Lower lobe of right lung (tissue), 2 donors: ENCODE measurements around the gene DOCK1. TPM values are rescaled to one million over a fixed set of nuclear protein-coding genes. Genes with fewer than 3 reads are reported as not detected.

ENCODE experiments used
- ATAC-seq, 2 donors: fragments of 200-7000 bp; cut with Tn5 transposase; one replicate each; pipeline ENCODE4 v1.9.1; 2020 to 2022; ENCODE audit warnings: mild to moderate bottlenecking in 2 of 2, moderate library complexity in 2 of 2
- DNase-seq: peaks from one replicate; pipeline ENCODE4 v3.0.0-alpha.2; 2020
- H3K27ac ChIP-seq: fragments of 200-600 bp; one replicate; pipeline ENCODE4 v1.8.0; 2022
- H3K27me3 ChIP-seq: fragments of 200-600 bp; one replicate; pipeline ENCODE4 v1.8.0; 2022; ENCODE audit warnings: low read depth
- H3K36me3 ChIP-seq: fragments of 200-600 bp; one replicate; pipeline ENCODE4 v1.8.0; 2022; ENCODE audit warnings: mild to moderate bottlenecking
- H3K4me1 ChIP-seq: fragments of 200-600 bp; one replicate; pipeline ENCODE4 v1.8.0; 2022
- H3K4me3 ChIP-seq: fragments of 200-600 bp; one replicate; pipeline ENCODE4 v1.8.0; 2022; ENCODE audit warnings: mild to moderate bottlenecking
- H3K9me3 ChIP-seq: fragments of 200-600 bp; one replicate; pipeline ENCODE4 v1.8.0; 2022
- CTCF ChIP-seq: fragments of 200-600 bp; IDR thresholded peaks from one replicate; pipeline ENCODE4 v1.8.0; 2022; ENCODE audit warnings: antibody characterized with exemption, mild to moderate bottlenecking
- intact Hi-C: fragments of 100-400 bp; cut with DNase I; formaldehyde crosslinking; loops from one replicate; pipeline ENCODE4 v1.11.0; 2022
- total RNA-seq: library from RNA; stranded (reverse); fragmentation: NEBNext Ultra II Directional; extraction: Animal tissue kit (Norgen Biotek cat#: 25700); gene quantifications from one replicate; pipeline ENCODE4 v1.2.1, GENCODE V29; 2021
- donor health status: DM: no; HTN: yes; CAD: no; lungs with severe emphysema.

The DOCK1 gene
- total RNA-seq, 1 donor from 2014 or later = 44.8 TPM

DNA sequence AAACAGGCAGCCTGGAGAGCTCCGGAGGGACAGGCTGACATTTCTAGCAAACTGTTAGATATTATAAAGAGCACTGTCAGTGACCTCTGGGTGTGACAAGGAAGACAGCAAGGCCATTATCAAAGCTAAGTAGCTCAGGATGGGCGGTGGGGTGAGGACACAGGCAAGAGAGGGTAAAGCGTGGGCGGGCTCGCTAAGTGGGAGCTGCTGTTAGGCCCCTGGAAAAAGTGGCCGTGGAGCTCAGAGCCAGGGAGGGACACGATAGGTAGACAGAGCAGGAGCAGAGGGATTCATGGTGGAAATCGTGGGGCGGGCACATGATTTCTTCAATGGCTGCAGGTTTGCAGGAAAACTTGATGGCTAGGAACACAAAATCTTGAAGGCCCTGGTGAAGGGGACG lies 592.5 kb downstream of the DOCK1 start:
- Histone ChIP-seq H3K4me3 (no peak overlapping the region), H3K27ac (no peak overlapping the region), H3K36me3 (no peaks in the 10 kb centered on the region), H3K4me1 (no peaks in the 10 kb centered on the region), H3K9me3 (no peaks in the 10 kb centered on the region), H3K27me3 (no peaks in the 10 kb centered on the region)
- ATAC-seq (no peak), DNase-seq (no peak)
- no peak for TF ChIP-seq CTCF
- intact Hi-C loops = no loop called here

- no peak overlapping the region for H3K4me3 ChIP-seq
- no peak for ATAC-seq
- H3K36me3 ChIP-seq = no peaks in the 10 kb centered on the region
- no peaks in the 10 kb centered on the region for H3K27me3 ChIP-seq
- TF ChIP-seq CTCF = no peak
- no peak for DNase-seq
- H3K9me3 ChIP-seq = no peaks in the 10 kb centered on the region
- H3K27ac ChIP-seq = no peak overlapping the region
- H3K4me1 ChIP-seq = no peaks in the 10 kb centered on the region
- intact Hi-C loops = no loop called here
These were observed 592.9 kb downstream of the DOCK1 start for GRCh38 chr10:127498087-127498486.

GRCh38 chr10:127500127-127500526 lies 594.9 kb downstream of the DOCK1 start:
- ATAC-seq (no peak), DNase-seq (no peak)
- Histone ChIP-seq H3K4me3 (no peak overlapping the region), H3K36me3 (no peaks in the 10 kb centered on the region), H3K27ac (no peak overlapping the region), H3K27me3 (no peaks in the 10 kb centered on the region), H3K4me1 (no peaks in the 10 kb centered on the region), H3K9me3 (no peaks in the 10 kb centered on the region)
- no peak for TF ChIP-seq CTCF
- intact Hi-C loops = no loop called here

Other genes with a start within 250 kb of the DOCK1 start
- not detected for gene C10orf90, start 234.7 kb upstream of the DOCK1 start, total RNA-seq